NCI-H1092 (cell line): ENCODE results near the gene SEPHS2.
"Not testable (repeated sequence)": the region's sequence is repeated elsewhere in the genome, so short reads cannot be mapped to it uniquely, and the experiment has no call there.

Experiments used
- DNase-seq: peaks from one replicate; lab custom pipeline; 2025; lab: John Stamatoyannopoulos, UW

SEPHS2 gene

GRCh38 chr16:30398661-30399434 lies 46.8 kb downstream of the SEPHS2 start:
- DNase-seq: no peak

- no peak for DNase-seq
These were observed 47.7 kb downstream of the SEPHS2 start for GRCh38 chr16:30397776-30398660.

- DNase-seq: no peak
These were observed 48.6 kb downstream of the SEPHS2 start for GRCh38 chr16:30397056-30397455.

GRCh38 chr16:30396627-30397026 lies 49.0 kb downstream of the SEPHS2 start:
- DNase-seq: not testable (repeated sequence)

GRCh38 chr16:30395992-30396585 lies 49.6 kb downstream of the SEPHS2 start:
- DNase-seq: no peak

GRCh38 chr16:30395155-30395991 lies 50.3 kb downstream of the SEPHS2 start, which contains the start of gene ZNF48:
Gene ZNF48 (plus strand): TSS chr16:30395420. CDS start chr16:30395795, 375 bp downstream.
- peak; percentile 88 for DNase-seq

GRCh38 chr16:30394592-30395154 lies 51.0 kb downstream of the SEPHS2 start:
- no peak for DNase-seq
